TTC549 (cell line): ENCODE results near the gene NFKBIE.

ENCODE experiments used
- FAIRE-seq: peaks from 2 replicates; lab custom pipeline; 2012; peaks lifted over from hg19 to GRCh38; lab: Jason Lieb, UNC

Gene NFKBIE

GRCh38 chr6:44225579-44226325 is 39.6 kb downstream of the NFKBIE start:
- no peak for FAIRE-seq

- no peak for FAIRE-seq
Measured at GRCh38 chr6:44224965-44225305, 40.4 kb downstream of the NFKBIE start.

- no peak for FAIRE-seq
Measured at GRCh38 chr6:44224029-44224964, 41.1 kb downstream of the NFKBIE start.

- FAIRE-seq, result no peak
Measured at GRCh38 chr6:44223319-44224028, 41.9 kb downstream of the NFKBIE start, which contains the start of gene SLC29A1. TSS of gene SLC29A1 (plus strand) at chr6:44223595. CDS start at chr6:44227314, 3,719 bp downstream.

GRCh38 chr6:44222486-44223318 is 42.6 kb downstream of the NFKBIE start:
- no peak for FAIRE-seq

- no peak for FAIRE-seq
Measured at GRCh38 chr6:44221961-44222335, 43.4 kb downstream of the NFKBIE start.

- FAIRE-seq, result no peak
Measured at GRCh38 chr6:44221291-44221960, 43.9 kb downstream of the NFKBIE start.

GRCh38 chr6:44220913-44221290 is 44.4 kb downstream of the NFKBIE start:
- no peak for FAIRE-seq

GRCh38 chr6:44219815-44220784 is 45.3 kb downstream of the NFKBIE start:
- FAIRE-seq, result no peak

- FAIRE-seq, result no peak
Measured at GRCh38 chr6:44219053-44219814, 46.1 kb downstream of the NFKBIE start.

- no peak for FAIRE-seq
Measured at GRCh38 chr6:44217332-44218143, 47.8 kb downstream of the NFKBIE start.

- no peak for FAIRE-seq
Measured at GRCh38 chr6:44216677-44217331, 48.5 kb downstream of the NFKBIE start, which contains the start of gene MYMX. TSS of gene MYMX (plus strand) at chr6:44216926. CDS start at chr6:44217472, 546 bp downstream.

GRCh38 chr6:44214307-44214706 is 51.0 kb downstream of the NFKBIE start:
- FAIRE-seq, result no peak

- FAIRE-seq, result no peak
Measured at GRCh38 chr6:44211284-44211683, 54.1 kb downstream of the NFKBIE start.
